ENCODE results near the gene PERM1. TPM values are rescaled to one million over a fixed set of nuclear protein-coding genes. Genes with fewer than 3 reads are reported as not detected.

PERM1 gene
- total and polyA plus RNA-seq, 2 of the 13 experiments (the other 11 are each of a cell fraction or from before 2014, with no cell fraction given) = 0.04 to 0.29 TPM

GRCh38 chr1:938088-938683 lies 43.7 kb downstream of the PERM1 start (continued):
- TF ChIP-seq ZBED4 (CRISPR knock-in tag; IDR thresholded peaks at IDR 0.05; ENCODE audit: borderline replicate concordance) = no peak
- TF ChIP-seq ZNF687 (CRISPR knock-in tag; IDR thresholded peaks at IDR 0.05) = peak; percentile 51
- TF ChIP-seq SAP130 (CRISPR knock-in tag; IDR thresholded peaks at IDR 0.05; ENCODE audit: low read depth) = 0 out of 2 replicates have a peak, but pooled peaks have one; percentile 10
- peak; percentile 77; the same call in 1 of the 2 replicates for TF ChIP-seq MTF2 (CRISPR knock-in tag; IDR thresholded peaks at IDR 0.05; ENCODE audit: borderline replicate concordance)
- TF ChIP-seq ZFY (CRISPR knock-in tag; IDR thresholded peaks at IDR 0.05) = 0 out of 2 replicates have a peak, but pooled peaks have one; percentile 35
- 0 out of 2 replicates have a peak, but pooled peaks have one; percentile 31 for TF ChIP-seq BORCS8-MEF2B (CRISPR knock-in tag; IDR thresholded peaks at IDR 0.05)
- TF ChIP-seq ZNF547 (CRISPR knock-in tag; IDR thresholded peaks at IDR 0.05) = 0 out of 2 replicates have a peak, but pooled peaks have one; percentile 43
- TF ChIP-seq ZBTB33 (CRISPR knock-in tag; IDR thresholded peaks at IDR 0.05) = peak; percentile 47; the same call in 1 of the 2 replicates
- peak; percentile 76 for TF ChIP-seq RAD21 (CRISPR knock-in tag; IDR thresholded peaks at IDR 0.05)
